Thyroid gland (tissue), 4 donors: ENCODE results near the gene CACNA1S.

ENCODE experiments used
- CTCF ChIP-seq, 6 experiments: fragments of 200-600 bp in 3 of 6; fragments of 450-650 bp in 3 of 6; sonication (generic) in 3 of 6; IDR thresholded peaks; one replicate each; pipeline ENCODE4 v1.5.1; 2016 to 2019; ENCODE audit warnings: antibody characterized with exemption in 6 of 6, mild to moderate bottlenecking in 2 of 6, inconsistent platforms in 1 of 6, moderate library complexity in 1 of 6
- POLR2A ChIP-seq, 2 donors: fragments of 450-650 bp; IDR thresholded peaks; one replicate each; pipeline ENCODE4 v1.6.1; 2017; ENCODE audit warnings: antibody characterized with exemption in 2 of 2, mild to moderate bottlenecking in 2 of 2, moderate library complexity in 1 of 2

- no peak for TF ChIP-seq CTCF (IDR thresholded peaks at IDR 0.05)
- TF ChIP-seq POLR2A (IDR thresholded peaks at IDR 0.05), result no peak
These were observed 122.1 kb downstream of the CACNA1S start for GRCh38 chr1:200990114-200990513.
